GM19468 (cell line): Measurements from ENCODE around the gene KDM6A.
"Not testable (repeated sequence)": the region's sequence is repeated elsewhere in the genome, so short reads cannot be mapped to it uniquely, and the experiment has no call there.

Experiments used
- ATAC-seq: cut with Tn5 transposase; IDR thresholded peaks from one replicate; pipeline ENCODE4 v1.9.1; 2021; ENCODE audit warnings: mild to moderate bottlenecking, moderate library complexity, moderate number of reproducible peaks; ENCODE audit not compliant: unreplicated experiment; ENCODE audit errors: extremely low read depth

KDM6A gene

DNA sequence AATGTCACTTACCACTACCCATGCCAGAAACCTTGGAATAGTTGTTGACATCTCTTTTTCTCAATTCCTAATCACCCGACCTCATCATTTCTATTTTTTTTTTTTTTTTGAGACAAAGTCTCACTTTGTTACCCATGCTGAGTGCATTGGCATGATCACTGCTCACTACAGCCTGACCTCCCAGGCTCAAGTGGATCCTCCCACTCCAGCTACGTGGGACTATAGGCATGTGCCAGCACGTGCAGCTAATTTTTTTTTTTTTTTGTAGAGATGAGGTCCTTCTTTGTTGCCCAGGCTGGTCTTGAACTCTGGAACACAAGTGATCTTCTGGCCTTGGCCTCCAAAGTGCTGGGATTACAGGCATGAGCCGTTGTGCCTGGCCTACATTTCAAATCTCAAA is 12.0 kb downstream of the KDM6A start:
- ATAC-seq: no peak

- no peak for ATAC-seq
These were observed 16.8 kb downstream of the KDM6A start for GRCh38 chrX:44889824-44890223.

GRCh38 chrX:44890247-44890646 is 17.3 kb downstream of the KDM6A start:
- no peak for ATAC-seq

GRCh38 chrX:44890687-44891086 is 17.7 kb downstream of the KDM6A start:
- not testable (repeated sequence) for ATAC-seq

GRCh38 chrX:44891642-44892041 is 18.7 kb downstream of the KDM6A start:
- ATAC-seq: no peak

DNA sequence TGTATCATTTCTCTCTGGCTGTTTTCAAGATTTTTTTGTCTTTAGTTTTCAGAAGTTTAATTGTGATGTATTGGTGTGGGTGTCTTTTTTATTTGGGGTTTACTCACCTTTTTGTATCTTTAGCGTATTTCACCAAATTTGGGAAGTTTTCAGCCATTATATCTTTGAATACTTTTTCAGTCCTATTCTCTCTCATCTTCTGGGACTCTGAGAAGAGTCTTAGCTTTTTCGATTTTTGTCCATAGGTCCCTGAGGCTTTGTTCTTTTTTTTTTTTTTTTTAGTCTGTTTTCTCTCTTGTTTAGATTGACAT is 23.8 kb downstream of the KDM6A start:
- no peak for ATAC-seq

DNA sequence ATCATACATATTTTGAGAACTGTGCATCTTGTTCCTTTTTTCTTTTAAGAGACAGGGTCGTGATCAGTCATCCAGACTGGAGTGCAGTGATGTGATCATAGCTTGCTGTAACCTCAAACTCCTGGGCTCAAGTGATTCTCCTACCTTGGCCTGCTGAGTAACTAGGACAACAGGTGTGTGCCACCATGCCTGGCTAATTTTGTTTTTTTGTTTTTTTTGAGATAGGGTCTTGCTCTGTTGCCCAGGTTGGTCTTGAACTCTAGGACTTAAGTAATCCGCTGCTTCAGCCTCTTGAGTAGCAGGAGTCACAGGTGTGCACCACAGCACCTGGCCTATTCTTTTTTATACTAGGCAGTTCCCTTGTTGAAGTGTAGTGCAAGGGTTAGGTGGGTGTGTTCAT is 24.6 kb downstream of the KDM6A start:
- no peak for ATAC-seq

GRCh38 chrX:44898411-44899221 is 25.6 kb downstream of the KDM6A start:
- ATAC-seq: no peak

GRCh38 chrX:44899946-44900345 is 27.0 kb downstream of the KDM6A start:
- no peak for ATAC-seq

DNA sequence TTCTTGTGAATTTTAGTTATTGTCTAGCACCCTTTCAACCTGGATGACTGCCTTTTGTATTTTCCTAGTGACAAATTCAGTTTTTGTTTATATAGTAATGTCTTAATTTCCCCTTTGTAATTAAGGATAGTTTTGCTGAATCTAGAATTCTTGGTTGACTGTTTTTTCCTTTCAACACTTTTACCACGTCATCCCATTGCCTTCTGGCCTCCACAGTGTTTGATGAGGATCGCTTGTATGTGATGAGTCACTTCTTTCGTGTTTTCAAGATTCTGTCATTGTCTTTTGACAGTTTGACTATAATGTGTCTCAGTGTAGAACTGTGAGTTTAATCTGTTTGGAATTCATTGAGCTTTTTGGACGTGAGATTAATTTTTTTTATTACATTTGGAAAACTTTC is 30.1 kb downstream of the KDM6A start:
- ATAC-seq: no peak

GRCh38 chrX:44903830-44904530 is 31.0 kb downstream of the KDM6A start:
- ATAC-seq: no peak

DNA sequence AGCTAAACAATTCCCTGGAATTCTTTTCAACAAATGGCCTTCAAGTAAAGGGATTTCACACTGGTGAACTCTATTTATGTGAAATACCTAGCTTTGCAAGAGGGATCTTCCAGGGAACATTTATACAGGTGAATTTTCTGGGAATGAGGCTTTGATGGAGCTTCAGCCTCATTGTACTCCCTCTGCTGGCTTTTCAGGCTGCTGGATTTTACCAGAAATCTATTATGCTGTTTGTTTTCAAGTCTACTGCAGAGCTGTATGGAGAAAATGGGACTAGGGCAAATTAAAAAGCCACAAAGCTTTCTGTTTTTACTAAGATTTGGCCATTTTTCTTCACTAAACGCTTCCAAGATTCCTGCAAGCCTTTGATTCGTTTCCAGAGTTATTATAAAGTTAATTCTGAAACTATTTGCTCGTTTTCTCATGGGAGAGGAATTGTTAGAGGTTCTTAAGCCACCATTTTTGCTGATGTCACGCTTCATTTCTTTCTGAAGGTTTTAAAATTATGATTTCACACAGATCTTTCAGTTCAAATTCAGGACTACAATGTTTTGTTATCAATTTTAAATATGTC is 31.6 kb downstream of the KDM6A start:
- no peak for ATAC-seq

DNA sequence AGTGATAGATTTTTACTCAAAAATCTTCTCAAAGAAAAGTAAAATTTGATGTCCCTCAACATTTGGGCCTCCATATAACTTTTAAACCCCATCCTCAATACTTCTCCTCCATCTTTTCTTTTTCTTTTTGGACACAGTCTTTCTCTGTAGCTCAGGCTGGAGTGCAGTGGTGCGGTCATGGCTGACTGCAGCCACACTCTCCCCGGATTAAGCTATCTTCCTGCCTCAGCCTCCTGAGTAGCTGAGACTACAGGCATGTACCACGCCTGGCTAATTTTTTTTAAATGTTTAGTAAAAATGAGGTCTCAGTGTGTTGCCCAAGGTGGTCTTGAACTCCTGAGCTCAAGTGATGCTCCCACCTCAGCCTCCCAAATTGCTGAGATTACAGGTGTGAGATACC is 33.1 kb downstream of the KDM6A start:
- no peak for ATAC-seq

- ATAC-seq: no peak
These were observed 33.6 kb downstream of the KDM6A start for GRCh38 chrX:44906542-44906941.

- no peak for ATAC-seq
These were observed 35.2 kb downstream of the KDM6A start for GRCh38 chrX:44908153-44908552.

GRCh38 chrX:44908827-44909226 is 35.8 kb downstream of the KDM6A start:
- no peak for ATAC-seq

DNA sequence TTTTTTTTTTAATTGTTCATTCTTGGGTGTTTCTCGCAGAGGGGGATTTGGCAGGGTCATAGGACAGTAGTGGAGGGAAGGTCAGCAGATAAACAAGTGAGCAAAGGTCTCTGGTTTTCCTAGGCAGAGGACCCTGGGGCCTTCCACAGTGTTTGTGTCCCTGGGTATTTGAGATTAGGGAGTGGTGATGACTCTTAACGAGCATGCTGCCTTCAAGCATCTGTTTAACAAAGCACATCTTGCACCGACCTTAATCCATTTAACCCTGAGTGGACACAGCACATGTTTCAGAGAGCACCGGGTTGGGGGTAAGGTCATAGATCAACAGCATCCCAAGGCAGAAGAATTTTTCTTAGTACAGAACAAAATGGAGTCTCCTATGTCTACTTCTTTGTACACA is 37.5 kb downstream of the KDM6A start:
- ATAC-seq: not testable (repeated sequence)

- not testable (repeated sequence) for ATAC-seq
These were observed 38.1 kb downstream of the KDM6A start for GRCh38 chrX:44911074-44911600.

- peak; percentile 43 for ATAC-seq
These were observed 40.9 kb downstream of the KDM6A start for GRCh38 chrX:44913656-44914531.

- peak; percentile 81 for ATAC-seq
These were observed 41.7 kb downstream of the KDM6A start for GRCh38 chrX:44914532-44915198.
